OCI-LY1 (cell line): ENCODE results near the gene BMP6.

Experiments
- H2AFZ ChIP-seq: fragments of 200-600 bp; sonication (generic), shearing (Covaris generic); 2 replicates; pipeline ENCODE4 v1.6.0; 2014; ENCODE audit warnings: antibody characterized with exemption, mild to moderate bottlenecking, low read length
- H3F3A ChIP-seq: fragments of 200-600 bp; sonication (generic), shearing (Covaris generic); 2 replicates; pipeline ENCODE4 v1.6.0; 2014; ENCODE audit warnings: mild to moderate bottlenecking, antibody characterized with exemption, low read length, moderate library complexity; ENCODE audit not compliant: insufficient read depth
- H3K27ac ChIP-seq: fragments of 200-600 bp; sonication (generic); 2 replicates; pipeline ENCODE4 v1.5.1; 2014; ENCODE audit warnings: low read length, mixed run types, mild to moderate bottlenecking, low read depth; ENCODE audit not compliant: poor library complexity, severe bottlenecking
- H3K27me3 ChIP-seq: fragments of 200-600 bp; sonication (generic); 2 replicates; pipeline ENCODE4 v1.6.0; 2014; ENCODE audit warnings: antibody characterized with exemption, mild to moderate bottlenecking, low read length, moderate library complexity; ENCODE audit not compliant: insufficient read depth
- H3K36me3 ChIP-seq: fragments of 200-600 bp; sonication (generic); 2 replicates; pipeline ENCODE4 v1.6.1; 2014; ENCODE audit warnings: mild to moderate bottlenecking, antibody characterized with exemption, low read length, moderate library complexity, mixed read lengths; ENCODE audit not compliant: insufficient read depth
- H3K4me1 ChIP-seq: fragments of 200-600 bp; sonication (generic); 2 replicates; pipeline ENCODE4 v1.5.1; 2014; ENCODE audit warnings: mild to moderate bottlenecking, low read length, moderate library complexity; ENCODE audit not compliant: insufficient read depth, severe bottlenecking
- H3K4me2 ChIP-seq: fragments of 200-600 bp; sonication (generic), shearing (Covaris generic); 2 replicates; pipeline ENCODE4 v1.6.1; 2014; ENCODE audit warnings: low read length
- H3K4me3 ChIP-seq: fragments of 200-600 bp; sonication (generic); 2 replicates; pipeline ENCODE4 v1.5.1; 2014; ENCODE audit warnings: low read length, low read depth, mild to moderate bottlenecking, mixed read lengths; ENCODE audit not compliant: poor library complexity, severe bottlenecking
- H3K79me2 ChIP-seq: fragments of 200-600 bp; shearing (Covaris generic); 2 replicates; pipeline ENCODE4 v1.6.1; 2016; ENCODE audit warnings: mixed run types, low read length, mixed read lengths; ENCODE audit not compliant: insufficient read depth
- H3K9ac ChIP-seq: fragments of 200-600 bp; sonication (generic), shearing (Covaris generic); 2 replicates; pipeline ENCODE4 v1.6.1; 2014; ENCODE audit warnings: mild to moderate bottlenecking, low read length, mixed read lengths
- H3K9me2 ChIP-seq: fragments of 200-600 bp; sonication (generic), shearing (Covaris generic); 2 replicates; pipeline ENCODE4 v1.6.1; 2014; ENCODE audit warnings: low read depth, mild to moderate bottlenecking, low read length, mixed read lengths
- H3K9me3 ChIP-seq: fragments of 200-600 bp; shearing (Covaris generic); 2 replicates; pipeline ENCODE4 v1.6.1; 2014; ENCODE audit warnings: low read length, mixed read lengths
- H4K20me1 ChIP-seq: fragments of 200-600 bp; sonication (generic), shearing (Covaris generic); 2 replicates; pipeline ENCODE4 v1.6.0; 2016; ENCODE audit warnings: mild to moderate bottlenecking, low read length; ENCODE audit not compliant: insufficient read depth
- CTCF ChIP-seq: fragments of 200-600 bp; sonication (generic), shearing (Covaris generic); IDR thresholded peaks from 2 replicates; pipeline ENCODE4 v1.5.1; 2017; ENCODE audit warnings: mild to moderate bottlenecking, antibody characterized with exemption, low read length, moderate library complexity, mixed read lengths
- EZH2 ChIP-seq: fragments of 200-600 bp; sonication (generic), shearing (Covaris generic); IDR thresholded peaks from 2 replicates; pipeline ENCODE4 v1.8.0; 2017; ENCODE audit warnings: borderline replicate concordance, mixed run types, mild to moderate bottlenecking, antibody characterized with exemption, low read length, moderate library complexity, mixed read lengths

Gene BMP6

GRCh38 chr6:7691675-7692452 is 34.0 kb upstream of the BMP6 start:
- H2AFZ ChIP-seq = no peak overlapping the region
- no peaks in the 10 kb centered on the region for H3K9me3 ChIP-seq
- H4K20me1 ChIP-seq = no peaks in the 10 kb centered on the region
- no peak overlapping the region for H3K4me3 ChIP-seq
- H3K4me2 ChIP-seq = no peak overlapping the region
- H3K79me2 ChIP-seq = no peaks in the 10 kb centered on the region
- H3K27ac ChIP-seq = no peak overlapping the region
- H3K4me1 ChIP-seq = no peaks in the 10 kb centered on the region
- no peaks in the 10 kb centered on the region; the same call in 1 of the 2 replicates for H3K27me3 ChIP-seq
- H3F3A ChIP-seq = no peaks in the 10 kb centered on the region
- H3K9ac ChIP-seq = no peak overlapping the region
- H3K36me3 ChIP-seq = no peaks in the 10 kb centered on the region
- no peaks in the 10 kb centered on the region for H3K9me2 ChIP-seq
- TF ChIP-seq EZH2 (no peak), CTCF (no peak)

GRCh38 chr6:7692453-7692784 is 33.5 kb upstream of the BMP6 start:
- H3K27me3 ChIP-seq = no peaks in the 10 kb centered on the region; the same call in 1 of the 2 replicates
- H3K4me2 ChIP-seq = no peak overlapping the region
- no peak overlapping the region for H3K4me3 ChIP-seq
- no peak overlapping the region for H3K9ac ChIP-seq
- H2AFZ ChIP-seq = no peak overlapping the region
- H3K9me3 ChIP-seq = no peaks in the 10 kb centered on the region
- no peaks in the 10 kb centered on the region for H3F3A ChIP-seq
- no peaks in the 10 kb centered on the region for H3K4me1 ChIP-seq
- H3K79me2 ChIP-seq = no peaks in the 10 kb centered on the region
- no peaks in the 10 kb centered on the region for H3K9me2 ChIP-seq
- H3K27ac ChIP-seq = no peak overlapping the region
- TF ChIP-seq EZH2 (no peak), CTCF (no peak)
- H4K20me1 ChIP-seq = no peaks in the 10 kb centered on the region
- H3K36me3 ChIP-seq = no peaks in the 10 kb centered on the region

- H3K4me1 ChIP-seq = no peaks in the 10 kb centered on the region
- no peak for TF ChIP-seq CTCF
- TF ChIP-seq EZH2 = no peak
- H3K4me2 ChIP-seq = no peak overlapping the region
- H3K79me2 ChIP-seq = no peaks in the 10 kb centered on the region
- H3K9me3 ChIP-seq = no peaks in the 10 kb centered on the region
- H3K27me3 ChIP-seq = no peaks in the 10 kb centered on the region; the same call in 1 of the 2 replicates
- H3K9me2 ChIP-seq = no peaks in the 10 kb centered on the region
- no peaks in the 10 kb centered on the region for H3K36me3 ChIP-seq
- H2AFZ ChIP-seq = no peak overlapping the region
- no peaks in the 10 kb centered on the region for H4K20me1 ChIP-seq
- H3K9ac ChIP-seq = no peak overlapping the region
- no peaks in the 10 kb centered on the region for H3F3A ChIP-seq
- H3K4me3 ChIP-seq = no peak overlapping the region
- no peak overlapping the region for H3K27ac ChIP-seq
Measured at GRCh38 chr6:7693827-7694226, 32.1 kb upstream of the BMP6 start.
